Stimulated activated CD4-positive, alpha-beta T cell treated with anti-CD3 and anti-CD28 coated beads, Interleukin-1b, Interleukin-23, amount 100 ng/mL, for 4 hours (primary cell): Measurements from ENCODE around the gene MRAP.

Source experiments
- DNase-seq, 2 donors: peaks; one replicate each; pipeline ENCODE4 v3.0.0-alpha.2; 2020; ENCODE audit warnings: low read depth in 2 of 2

MRAP gene

GRCh38 chr21:32349333-32349944, 50.8 kb downstream of the MRAP start:
- no peak for DNase-seq

GRCh38 chr21:32350211-32350980, 51.7 kb downstream of the MRAP start:
- no peak for DNase-seq

GRCh38 chr21:32350981-32351380, 52.3 kb downstream of the MRAP start:
- DNase-seq, result no peak

GRCh38 chr21:32351428-32351827, 52.8 kb downstream of the MRAP start:
- DNase-seq, result no peak

GRCh38 chr21:32352526-32352925, 53.9 kb downstream of the MRAP start:
- DNase-seq, result no peak

GRCh38 chr21:32353002-32353711, 54.5 kb downstream of the MRAP start:
- no peak for DNase-seq

- DNase-seq, result no peak
These were observed 58.3 kb downstream of the MRAP start for GRCh38 chr21:32356874-32357395.

- DNase-seq, result no peak
These were observed 61.1 kb downstream of the MRAP start for GRCh38 chr21:32359719-32360260.

GRCh38 chr21:32360401-32360975, 61.8 kb downstream of the MRAP start:
- DNase-seq, result no peak
